ENCODE data around the gene CTDSPL. TPM values are rescaled to one million over a fixed set of nuclear protein-coding genes. Genes with fewer than 3 reads are reported as not detected.
"Not testable (repeated sequence)": the region's sequence is repeated elsewhere in the genome, so short reads cannot be mapped to it uniquely, and the experiment has no call there.

The CTDSPL gene
- total RNA-seq (ENCODE audit: low replicate concordance): 72.7 and 98.4 TPM in 2 replicates
- long read RNA-seq, full-length matches to known transcripts: 6 of 38 reads
- long read RNA-seq, partial matches to known transcripts: 1 of 38 reads
- long read RNA-seq, other reads (novel, unspliced or antisense): 31 of 38 reads

GRCh38 chr3:37861620-37862041, at the start of gene CTDSPL:
Gene CTDSPL (plus strand): TSS chr3:37861880. CDS start chr3:37862200, 320 bp downstream.
- Mint-ChIP-seq H3K4me3 (peak within 1 kb of the TSS; percentile 94), H3K27me3 (no peaks in the 10 kb centered on the region), H3K36me3 (no peaks in the 10 kb centered on the region), H3K9me3 (no peaks in the 10 kb centered on the region), H3K27ac (peak within 1 kb of the TSS; percentile 92), H3K4me1 (ENCODE audit: unreplicated experiment) (peaks cover 26% of the 10 kb centered on the region)
- TF ChIP-seq CTCF (conservative IDR thresholded peaks at IDR 0.05): no peak
- DNase-seq (ENCODE audit: extremely low spot score, unreplicated experiment): no peak

GRCh38 chr3:37812499-37812896, 49.2 kb upstream of the CTDSPL start:
- Mint-ChIP-seq H3K4me3 (no peak overlapping the region), H3K9me3 (no peaks in the 10 kb centered on the region), H3K4me1 (ENCODE audit: unreplicated experiment) (peaks cover 12% of the 10 kb centered on the region), H3K27ac (no peak overlapping the region), H3K27me3 (no peaks in the 10 kb centered on the region), H3K36me3 (peaks cover 26% of the 10 kb centered on the region)
- no peak for TF ChIP-seq CTCF (conservative IDR thresholded peaks at IDR 0.05)
- DNase-seq (ENCODE audit: extremely low spot score, unreplicated experiment): no peak

GRCh38 chr3:37813403-37813802, 48.3 kb upstream of the CTDSPL start:
- Mint-ChIP-seq H3K4me3 (no peak overlapping the region), H3K9me3 (no peaks in the 10 kb centered on the region), H3K27me3 (no peaks in the 10 kb centered on the region), H3K4me1 (ENCODE audit: unreplicated experiment) (peaks cover 10% of the 10 kb centered on the region), H3K36me3 (peaks cover 27% of the 10 kb centered on the region), H3K27ac (no peak overlapping the region)
- no peak for DNase-seq (ENCODE audit: extremely low spot score, unreplicated experiment)
- no peak for TF ChIP-seq CTCF (conservative IDR thresholded peaks at IDR 0.05)

- no peak for DNase-seq (ENCODE audit: extremely low spot score, unreplicated experiment)
- no peak overlapping the region for H3K4me3 Mint-ChIP-seq
- peaks cover 34% of the 10 kb centered on the region for H3K36me3 Mint-ChIP-seq
- no peak overlapping the region for H3K27ac Mint-ChIP-seq
- H3K9me3 Mint-ChIP-seq: no peaks in the 10 kb centered on the region
- H3K27me3 Mint-ChIP-seq: no peaks in the 10 kb centered on the region
- TF ChIP-seq CTCF (conservative IDR thresholded peaks at IDR 0.05): peak; percentile 71
- H3K4me1 Mint-ChIP-seq (ENCODE audit: unreplicated experiment): peaks cover 10% of the 10 kb centered on the region
Measured at GRCh38 chr3:37814547-37814946, 47.1 kb upstream of the CTDSPL start.

GRCh38 chr3:37815156-37815555, 46.5 kb upstream of the CTDSPL start:
- DNase-seq (ENCODE audit: extremely low spot score, unreplicated experiment); H3K27ac Mint-ChIP-seq; H3K27me3 Mint-ChIP-seq; H3K9me3 Mint-ChIP-seq; H3K4me3 Mint-ChIP-seq: not testable (repeated sequence)
- Mint-ChIP-seq H3K4me1 (ENCODE audit: unreplicated experiment) (peaks cover 10% of the 10 kb centered on the region), H3K36me3 (peaks cover 35% of the 10 kb centered on the region)

- Mint-ChIP-seq H3K4me1 (ENCODE audit: unreplicated experiment) (peaks cover 10% of the 10 kb centered on the region), H3K27me3 (no peaks in the 10 kb centered on the region), H3K4me3 (no peak overlapping the region), H3K36me3 (peaks cover 42% of the 10 kb centered on the region), H3K27ac (no peak overlapping the region), H3K9me3 (no peaks in the 10 kb centered on the region)
- no peak for DNase-seq (ENCODE audit: extremely low spot score, unreplicated experiment)
- TF ChIP-seq CTCF (conservative IDR thresholded peaks at IDR 0.05): no peak
Measured at GRCh38 chr3:37816271-37816670, 45.4 kb upstream of the CTDSPL start.

All from type B pancreatic cell (in vitro differentiated cells).